Fibroblast of skin of left biceps (primary cell): Measurements from ENCODE around the gene TNRC18.

ENCODE experiments used
- DNase-seq, 2 experiments: peaks; one replicate each; pipeline ENCODE4 v3.0.0-alpha.2; 2013; ENCODE audit warnings: low read depth in 2 of 2

The TNRC18 gene

DNA sequence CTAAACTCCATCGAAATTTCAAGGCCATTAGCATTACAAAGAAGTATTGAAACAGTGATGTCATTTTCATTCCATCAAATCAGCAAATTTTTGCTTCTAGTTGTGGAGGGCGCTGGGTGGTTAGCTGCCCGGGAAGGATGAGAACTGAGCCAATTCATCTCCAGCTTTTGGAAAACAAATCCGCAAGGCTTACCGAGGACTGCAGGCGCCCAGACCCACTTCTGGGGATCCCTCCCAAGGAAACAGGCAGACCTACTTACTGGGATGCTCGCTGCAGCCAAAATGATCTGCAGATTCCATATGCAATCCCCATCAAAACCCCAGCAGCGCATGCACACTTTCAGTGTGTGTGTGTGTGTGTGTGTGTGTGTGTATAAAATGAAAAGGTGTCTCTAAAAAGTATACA is 19.2 kb downstream of the TNRC18 start:
- no peak for DNase-seq

DNA sequence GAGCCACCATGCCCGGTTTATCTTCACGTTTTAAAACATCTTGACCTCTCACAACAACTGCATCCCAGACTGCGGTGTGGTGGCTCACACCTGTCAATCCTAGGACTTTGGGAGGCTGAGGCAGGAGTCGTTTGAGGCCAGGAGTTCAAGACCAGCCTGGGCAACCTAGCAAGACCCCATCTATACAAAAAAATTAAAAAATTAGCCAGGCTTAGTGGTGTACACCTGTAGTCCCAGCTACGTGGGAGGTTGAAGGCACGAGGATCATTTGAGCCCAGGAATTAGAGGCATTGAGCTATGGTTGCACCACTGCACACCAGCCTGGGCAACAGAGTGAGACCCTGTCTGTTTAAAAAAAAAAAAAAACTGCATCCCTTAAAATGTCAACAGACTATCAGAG is 20.2 kb downstream of the TNRC18 start:
- DNase-seq: no peak

DNA sequence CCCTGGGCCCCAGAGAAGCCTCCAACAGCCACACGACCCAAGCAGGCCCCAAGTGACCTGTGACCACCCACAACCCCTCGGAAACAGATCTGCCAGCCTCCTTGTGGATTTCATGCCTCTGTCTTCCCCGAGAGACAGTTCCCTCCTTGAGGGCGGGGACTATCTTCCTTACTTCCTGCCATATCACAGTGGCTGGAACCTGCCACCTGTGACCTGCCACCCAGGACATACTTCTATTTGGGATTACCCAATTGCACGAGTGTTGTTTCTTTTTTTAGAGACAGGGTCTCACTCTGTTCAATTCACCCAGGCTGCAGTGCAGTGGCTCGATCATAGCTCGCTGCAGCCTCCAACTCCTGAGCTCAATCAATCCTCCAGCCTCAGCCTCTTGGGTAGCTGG is 25.9 kb downstream of the TNRC18 start:
- DNase-seq: no peak

DNA sequence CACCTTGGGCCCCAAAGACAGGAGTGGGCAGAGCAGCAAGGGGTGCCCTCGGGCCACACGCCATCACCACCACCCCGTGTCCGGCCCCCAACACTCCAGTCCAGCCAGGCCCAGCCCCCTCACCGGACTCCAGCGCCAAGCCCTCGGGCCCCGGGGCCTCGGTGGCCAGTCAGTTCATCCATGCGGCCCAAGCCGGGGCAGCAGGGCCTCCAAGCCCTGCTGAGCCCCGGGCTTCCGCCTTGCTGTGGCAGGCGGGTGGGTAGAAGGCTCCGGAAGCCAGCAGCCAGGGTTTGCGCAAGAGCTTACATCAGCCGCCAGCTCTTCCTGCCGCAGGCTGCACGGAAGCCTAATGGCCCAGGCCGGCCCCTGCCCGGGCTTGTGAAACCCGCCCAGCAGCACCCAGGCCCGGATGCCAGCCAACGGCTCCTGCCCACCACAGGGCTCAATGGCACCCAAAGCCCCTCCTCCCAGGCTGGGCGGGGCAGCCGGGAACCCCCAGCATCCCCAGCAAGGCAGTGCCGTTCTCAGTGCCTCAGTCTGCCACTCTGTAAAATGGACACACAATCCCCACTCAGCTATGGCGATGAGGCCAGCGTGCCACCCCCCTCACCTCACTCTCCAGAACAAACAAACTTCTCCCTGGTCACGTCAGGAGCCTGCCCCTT is 26.5 kb downstream of the TNRC18 start:
- no peak for DNase-seq

DNA sequence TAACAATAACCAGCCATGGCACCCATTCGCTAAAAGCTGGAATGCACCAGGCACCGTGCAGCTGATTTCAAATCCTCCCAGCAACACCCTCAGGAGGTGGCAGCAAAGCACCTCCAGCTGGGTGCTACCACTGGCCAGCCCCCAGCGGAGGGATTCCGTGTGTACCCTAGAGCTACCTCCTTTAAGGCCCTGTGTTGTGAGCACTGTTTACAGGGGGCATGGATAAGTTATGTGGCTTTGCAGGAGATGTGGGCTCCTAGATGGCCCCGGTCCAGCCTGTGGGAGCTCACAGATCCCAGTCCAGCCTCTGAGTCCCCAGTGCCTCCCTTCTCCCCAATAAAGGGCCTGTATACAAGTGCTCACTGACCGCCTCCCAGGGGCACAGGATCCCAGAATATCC is 27.1 kb downstream of the TNRC18 start:
- no peak for DNase-seq

DNA sequence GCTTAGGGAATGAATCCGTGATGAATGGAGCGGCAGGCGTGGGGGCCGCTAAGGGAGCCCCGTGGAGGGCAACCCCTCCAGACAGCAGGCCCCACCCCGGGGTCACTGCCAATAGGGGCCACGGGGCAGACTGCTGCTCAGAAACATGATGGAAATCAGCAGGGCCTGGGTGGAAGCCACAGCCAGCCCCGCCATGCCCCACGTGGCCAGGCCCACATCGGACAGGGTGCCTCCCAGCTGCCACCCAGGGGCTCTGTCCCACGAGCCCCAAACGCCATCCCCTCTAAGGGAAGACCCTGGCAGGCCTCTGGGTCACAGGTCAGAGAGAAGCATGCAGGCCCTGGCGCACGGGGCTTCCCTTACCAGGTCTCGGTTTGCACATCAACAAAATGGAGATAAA is 28.4 kb downstream of the TNRC18 start:
- DNase-seq: no peak

DNA sequence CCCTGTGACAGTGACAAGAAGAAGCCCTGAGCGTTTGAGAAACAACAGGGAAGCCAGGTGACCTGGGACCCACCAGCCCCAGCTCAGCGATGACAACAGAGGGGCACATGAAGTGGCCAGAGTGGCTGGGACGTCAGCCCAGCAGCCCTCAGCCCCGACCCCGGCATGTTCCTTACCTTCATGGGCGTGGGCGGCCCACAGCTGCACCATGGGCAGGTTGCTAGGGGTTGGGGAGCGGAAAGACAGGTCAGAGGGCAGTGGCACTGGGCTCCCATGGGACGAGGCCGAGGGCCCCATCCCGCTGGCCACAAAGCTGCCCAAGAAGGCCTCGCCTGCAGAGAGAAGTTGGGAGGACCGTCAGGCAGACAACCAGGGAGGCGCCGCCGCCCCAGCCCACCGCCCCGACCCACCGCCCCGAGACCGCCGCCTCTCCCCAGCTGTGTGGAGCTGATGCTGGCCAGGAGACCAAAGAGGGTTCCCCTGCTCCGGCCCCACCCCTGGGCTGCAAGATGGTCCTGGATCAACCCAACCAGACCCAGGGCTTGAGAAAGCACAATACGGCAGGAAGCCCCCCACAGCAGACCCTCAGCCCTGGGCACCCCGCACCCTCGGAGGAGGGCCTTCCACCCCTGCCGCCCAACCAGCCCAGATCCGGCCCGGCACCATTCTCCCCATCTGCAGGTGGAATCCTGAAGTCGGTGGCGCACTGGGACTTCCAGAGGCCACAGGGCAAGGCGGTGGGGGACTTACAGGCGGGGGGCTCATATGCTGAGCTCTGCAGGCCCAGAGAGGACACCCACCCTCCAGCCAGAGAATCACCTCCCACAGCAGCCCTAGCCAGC is 29.1 kb downstream of the TNRC18 start:
- no peak for DNase-seq

DNA sequence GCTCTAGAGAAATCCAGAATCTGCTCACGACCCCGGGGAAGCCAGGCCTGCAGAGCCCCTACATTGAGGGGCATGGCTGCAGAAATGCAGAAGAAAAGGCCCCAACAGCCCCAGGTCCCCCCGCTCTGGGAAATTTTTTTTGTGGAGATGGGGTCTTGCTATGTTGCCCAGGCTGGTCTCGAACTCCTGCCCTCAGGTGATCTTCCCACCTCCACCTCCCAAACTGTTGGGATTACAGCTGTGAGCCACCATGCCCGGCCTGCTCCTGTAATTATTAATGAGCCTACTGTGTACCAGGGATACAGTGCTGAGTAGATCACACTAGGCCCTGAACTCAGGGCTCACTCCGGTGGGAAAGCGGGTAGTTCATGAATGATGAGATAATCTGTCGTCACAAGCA is 29.9 kb downstream of the TNRC18 start:
- DNase-seq: no peak

DNA sequence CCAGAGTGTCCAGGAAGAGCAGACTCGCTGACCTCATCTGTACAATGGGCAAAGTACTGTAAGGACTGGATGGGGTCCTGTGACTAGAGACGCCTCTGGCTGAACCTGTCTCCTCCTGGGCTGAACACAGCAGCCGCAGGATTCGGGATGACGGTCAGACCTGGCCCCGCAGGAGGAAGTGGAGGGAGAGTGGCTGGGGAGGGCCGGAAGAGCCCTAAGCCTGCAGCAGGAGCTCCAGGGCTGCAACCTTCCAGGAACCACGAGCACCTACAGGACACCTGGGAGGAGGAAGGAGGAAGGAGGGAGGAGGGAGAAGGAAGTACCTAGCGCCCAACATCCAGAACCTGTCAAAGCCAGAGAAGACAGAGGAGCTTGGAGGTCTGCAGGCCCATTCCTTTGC is 30.3 kb downstream of the TNRC18 start:
- no peak for DNase-seq

DNA sequence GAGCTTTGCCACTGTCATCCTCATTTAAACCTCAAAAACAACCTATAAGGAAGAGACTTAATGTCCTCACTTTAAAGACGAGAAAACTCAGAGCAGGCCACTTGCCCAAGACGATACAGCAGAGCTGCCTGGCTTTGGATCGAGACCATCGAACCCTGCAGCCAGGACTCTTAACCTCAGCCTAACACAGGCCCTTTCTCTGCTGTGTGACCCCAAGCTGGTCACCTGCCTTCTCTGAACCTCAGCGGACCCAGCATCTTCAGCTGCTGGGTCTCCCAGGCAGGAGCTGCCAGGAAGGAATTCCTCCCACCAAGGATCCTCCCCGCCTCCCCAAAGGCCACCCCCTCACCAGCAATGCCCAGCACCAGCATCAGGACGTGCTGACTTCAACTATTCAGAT is 32.7 kb downstream of the TNRC18 start:
- DNase-seq: no peak

DNA sequence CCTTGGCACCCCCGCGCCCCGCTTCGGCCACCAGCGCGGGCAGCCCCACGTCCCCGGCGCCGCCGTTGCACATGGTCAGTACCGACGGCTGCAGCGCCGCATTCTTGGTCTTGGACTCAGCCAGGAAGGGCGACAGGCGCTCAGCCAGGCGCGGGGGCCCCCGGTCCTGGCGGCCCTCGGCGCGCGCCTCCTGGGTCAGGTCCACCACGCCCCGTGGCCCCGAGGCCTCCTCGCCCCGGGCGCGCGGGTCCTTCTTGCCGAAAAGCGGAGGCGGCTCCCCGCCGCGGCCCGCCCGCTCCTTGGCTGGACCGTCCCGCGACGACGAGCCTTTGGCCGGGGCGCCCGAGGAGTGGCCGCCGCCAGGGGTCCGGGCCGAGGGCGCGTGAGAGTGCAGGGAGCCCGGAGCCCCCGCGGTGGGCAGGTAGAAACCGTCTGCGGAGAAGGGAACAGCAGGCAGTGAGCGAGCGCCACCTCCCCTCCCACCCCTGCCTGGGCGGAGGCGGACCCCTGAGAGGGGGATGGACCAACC is 34.7 kb downstream of the TNRC18 start:
- DNase-seq: no peak

DNA sequence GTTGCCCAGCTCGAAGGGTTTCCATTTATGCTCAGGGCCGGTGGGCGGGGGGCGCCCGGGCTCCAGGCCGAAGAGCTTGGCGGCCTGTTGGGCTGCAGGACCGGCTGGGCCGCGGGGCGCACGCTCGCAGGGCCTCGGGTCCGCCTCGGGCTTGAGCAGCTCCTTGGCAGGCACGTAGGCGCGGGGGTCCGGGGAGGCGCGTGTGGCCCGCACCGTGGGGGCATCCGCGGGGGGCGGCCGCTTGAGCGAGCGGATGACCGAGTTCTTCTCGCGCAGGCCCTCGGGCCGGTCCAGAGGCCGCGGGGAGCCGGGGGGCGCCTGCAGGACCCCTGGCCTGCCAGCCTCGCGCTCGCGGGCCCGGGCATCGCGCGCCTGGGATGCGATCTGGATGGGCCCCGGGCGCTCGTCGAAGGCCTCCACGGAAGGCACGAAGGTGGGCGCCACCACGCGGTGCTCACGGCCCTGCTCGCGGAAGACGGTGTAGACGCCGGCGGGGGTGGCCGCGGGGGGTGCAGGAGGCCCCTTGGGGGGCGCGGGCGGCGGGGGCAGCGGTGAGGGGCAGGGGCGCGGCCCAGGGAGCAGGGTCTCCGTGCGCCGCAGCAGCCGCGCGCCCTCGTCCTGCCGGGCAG is 35.2 kb downstream of the TNRC18 start:
- no peak for DNase-seq

DNA sequence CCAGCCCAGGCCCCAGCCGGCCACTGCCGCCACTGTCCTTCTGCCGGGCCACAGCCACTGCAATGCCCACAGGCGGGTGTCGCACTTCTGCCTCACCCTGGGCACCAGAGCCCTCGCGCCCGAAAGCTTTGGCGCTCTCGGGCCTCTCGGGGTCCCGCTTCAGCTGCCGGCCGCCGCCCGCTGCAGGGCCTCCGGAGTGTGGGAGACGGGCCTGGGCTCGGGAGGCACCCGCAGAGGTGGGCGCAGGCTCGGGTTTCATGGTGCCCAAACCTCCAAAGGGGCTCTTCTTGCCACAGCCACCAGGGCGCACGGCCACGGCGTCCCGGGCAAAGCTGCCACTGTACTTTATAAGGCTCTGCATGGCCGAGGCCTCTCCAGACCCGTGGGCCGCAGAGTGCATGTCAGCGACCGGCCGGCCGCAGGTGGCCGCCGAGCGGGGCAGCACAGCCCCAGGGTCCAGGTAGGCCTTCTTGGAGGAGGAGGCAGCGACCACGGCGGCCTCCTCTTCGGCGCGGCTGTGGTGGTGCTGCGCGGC is 35.9 kb downstream of the TNRC18 start:
- no peak for DNase-seq

DNA sequence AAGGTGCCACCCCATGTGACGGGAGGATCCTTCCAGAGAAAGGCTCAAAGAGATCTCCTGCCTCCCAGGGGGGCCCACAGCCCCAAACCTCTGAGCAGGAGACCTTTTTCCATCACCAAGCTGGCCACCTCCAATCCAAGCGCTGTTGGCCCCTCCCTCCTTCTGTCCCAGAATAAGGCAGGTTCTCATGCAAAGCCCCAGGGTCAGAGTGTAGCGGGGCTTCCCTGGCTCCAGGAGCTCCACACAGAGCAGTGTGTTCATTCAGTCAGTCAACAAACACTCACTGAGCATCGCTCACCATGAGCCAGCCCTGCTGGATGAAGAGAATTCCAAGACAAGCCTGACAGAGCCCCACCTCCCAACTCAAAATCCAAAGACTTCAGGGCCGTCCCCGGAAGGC is 39.0 kb downstream of the TNRC18 start:
- DNase-seq: no peak

DNA sequence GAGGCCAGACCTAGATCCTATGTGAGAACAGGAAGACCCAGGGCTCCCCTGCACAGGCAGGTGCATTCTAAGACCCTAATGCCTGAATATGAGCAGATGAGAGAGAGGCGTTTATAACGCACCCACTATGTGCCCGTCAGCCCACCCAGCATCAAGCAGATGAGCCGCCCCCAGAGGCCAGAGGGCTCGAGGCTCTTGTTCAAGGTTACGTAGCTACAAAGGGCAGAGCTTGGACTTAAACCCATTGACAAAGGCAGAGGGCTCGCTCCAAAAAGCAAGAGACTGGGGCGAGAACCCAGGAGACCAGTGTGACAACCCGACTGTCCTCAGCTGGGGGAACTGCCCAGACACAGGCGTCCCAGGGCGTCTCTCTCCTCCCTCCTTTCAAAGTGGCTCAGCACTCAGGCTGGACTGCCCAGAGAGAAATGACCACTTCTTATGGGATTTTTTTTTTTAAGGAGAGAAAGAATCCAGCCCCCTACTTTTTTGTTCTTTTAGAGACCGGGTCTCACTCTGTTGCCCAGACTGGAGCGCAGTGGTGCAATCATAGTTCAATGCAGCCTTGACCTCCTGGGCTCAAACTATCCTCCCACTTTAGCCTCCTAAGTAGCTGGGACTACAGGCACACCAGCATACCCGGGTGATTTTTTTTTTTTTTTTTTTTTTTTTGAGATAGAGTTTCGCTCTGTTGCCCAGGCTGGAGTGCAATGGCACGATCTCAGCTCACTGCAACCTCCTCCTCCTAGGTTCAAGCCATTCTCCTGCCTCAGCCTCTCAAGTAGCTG is 40.1 kb downstream of the TNRC18 start:
- DNase-seq: no peak

DNA sequence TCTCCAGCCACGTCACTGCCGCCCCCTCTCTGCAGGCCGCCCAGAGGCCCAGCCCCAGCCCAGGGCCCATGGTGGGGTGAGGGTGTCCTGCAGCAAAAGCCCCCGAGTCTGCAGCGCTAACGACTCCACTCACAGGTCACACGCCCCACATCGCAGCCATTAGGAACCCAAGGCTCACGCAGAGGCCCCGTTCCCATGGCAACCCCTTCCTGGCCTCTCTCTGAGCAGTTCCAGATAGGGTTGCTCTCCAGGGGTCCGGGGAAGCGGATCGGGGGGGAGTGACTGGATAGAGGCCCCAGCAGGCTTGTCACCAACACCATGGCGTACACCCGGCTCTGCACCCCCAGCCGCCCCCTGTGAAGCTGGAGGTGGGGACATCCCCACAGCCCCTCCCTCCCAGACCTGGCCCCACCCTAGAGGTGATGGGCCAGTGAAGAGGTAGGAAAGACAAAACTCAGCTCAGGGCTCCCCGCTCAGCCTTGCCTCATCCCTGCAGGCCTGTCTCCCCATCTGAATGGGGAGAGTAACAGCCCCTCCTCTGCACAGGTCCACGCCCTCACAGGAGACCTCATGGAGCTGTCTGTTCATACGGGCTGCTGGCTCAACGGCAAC is 41.2 kb downstream of the TNRC18 start:
- DNase-seq: peak; percentile 15 to 16

DNA sequence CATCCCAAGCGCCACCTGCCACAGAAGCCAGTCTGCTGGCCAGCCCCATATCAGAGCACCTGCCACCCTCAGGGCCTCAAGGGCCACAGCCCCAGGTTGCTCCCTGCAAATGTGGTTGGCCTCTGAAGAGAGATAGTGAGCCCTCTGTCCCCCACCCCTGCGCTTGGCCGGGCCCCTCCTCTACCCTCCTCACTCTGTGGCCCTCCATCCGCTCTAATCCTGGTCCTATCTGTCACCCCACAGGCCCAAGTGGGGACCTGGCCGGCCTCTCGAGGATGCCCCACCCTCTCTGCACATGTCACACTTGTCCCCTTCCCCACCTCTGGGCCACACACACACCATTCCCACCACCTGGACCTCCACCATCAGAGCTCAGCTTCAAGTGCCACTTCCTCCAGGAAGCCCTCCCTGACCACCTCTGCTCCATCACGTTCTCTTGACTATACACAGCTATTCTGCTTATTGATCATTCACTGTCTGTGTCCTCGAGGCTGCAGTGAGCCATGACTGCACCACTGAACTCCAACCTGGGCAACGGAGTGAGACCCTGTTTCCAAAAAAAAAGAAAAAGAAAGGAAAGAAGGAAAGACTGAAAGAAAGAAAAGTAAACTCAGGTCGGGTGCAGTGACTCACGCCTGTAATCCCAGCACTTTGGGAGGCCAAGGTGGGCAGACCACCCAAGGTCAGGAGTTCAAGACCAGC is 42.4 kb downstream of the TNRC18 start:
- DNase-seq: no peak

DNA sequence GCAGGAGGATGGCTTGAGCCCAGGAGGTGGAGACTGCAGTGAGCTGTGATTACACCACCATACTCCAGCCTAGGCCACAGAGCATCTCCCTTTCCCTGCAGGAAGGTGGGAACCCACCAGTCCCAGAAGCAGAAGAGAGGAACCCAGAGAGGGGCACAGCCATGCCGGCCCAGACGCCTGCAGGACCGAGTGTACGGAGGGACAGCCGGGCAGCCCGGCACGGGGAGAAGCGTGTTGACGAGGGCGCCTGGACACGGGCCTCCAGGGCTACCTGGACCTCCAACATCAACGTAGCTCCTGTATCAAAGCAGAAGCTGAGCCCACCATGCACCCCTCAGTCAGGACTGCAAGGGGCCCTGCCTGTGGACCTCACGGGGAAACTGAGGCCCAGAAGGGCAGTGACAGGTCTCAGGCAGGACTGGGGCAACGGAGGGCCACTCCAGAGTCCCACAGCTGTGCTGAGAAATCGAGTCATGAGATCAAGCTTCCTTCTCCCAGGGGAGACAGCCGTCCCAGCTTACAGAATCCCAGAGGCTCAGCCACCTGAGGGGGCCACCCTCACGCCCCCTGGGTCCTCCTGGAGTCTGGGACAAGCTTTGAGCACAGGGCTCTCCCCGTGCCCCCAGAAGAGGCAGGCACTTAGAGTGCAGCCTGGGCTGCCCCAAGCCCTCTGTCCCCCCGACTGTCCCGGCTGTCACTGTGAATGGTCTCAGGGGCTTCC is 43.1 kb downstream of the TNRC18 start:
- no peak for DNase-seq

DNA sequence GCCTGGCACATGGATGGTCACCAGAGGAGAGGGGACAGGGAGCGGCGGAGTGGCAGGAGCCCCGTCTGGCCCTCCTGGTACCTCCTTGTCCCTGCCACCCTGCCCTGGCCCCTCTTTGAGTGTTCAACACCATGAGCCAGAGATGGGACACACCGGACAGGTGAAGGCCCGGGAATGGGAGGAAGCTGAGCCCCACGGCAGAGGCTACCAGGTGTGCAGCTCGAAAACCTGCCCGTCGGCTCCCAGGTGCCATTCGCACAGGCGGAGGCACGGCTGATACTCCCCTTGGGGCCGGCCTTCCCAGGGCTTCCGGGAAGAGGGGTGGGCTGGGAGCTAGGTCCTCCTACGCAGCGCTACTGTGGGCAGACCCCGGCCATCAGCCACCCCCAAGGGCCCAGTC is 44.1 kb downstream of the TNRC18 start:
- no peak for DNase-seq

DNA sequence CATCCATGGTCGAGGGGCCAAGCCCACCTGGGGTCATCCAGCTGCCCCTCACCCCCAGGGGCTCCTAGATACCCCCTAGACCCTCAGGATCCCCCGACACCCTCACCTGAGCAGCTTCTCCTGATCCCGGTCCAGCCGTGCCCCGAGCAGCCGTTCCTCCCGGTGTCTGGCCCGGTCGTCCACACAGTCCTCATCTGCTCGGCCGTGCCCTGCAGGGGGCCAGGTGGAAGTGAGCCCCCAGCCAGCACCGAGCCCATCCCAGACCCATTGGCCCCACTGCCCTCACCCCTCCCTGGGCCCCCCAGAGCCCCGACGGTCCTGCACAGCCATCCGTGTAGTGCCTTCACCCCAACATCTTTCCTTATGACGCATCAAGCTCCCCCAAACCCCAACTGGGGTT is 45.8 kb downstream of the TNRC18 start:
- no peak for DNase-seq
